HepG2 (cell line): Measurements from ENCODE around the gene ROM1. TPM values are rescaled to one million over a fixed set of nuclear protein-coding genes. Genes with fewer than 3 reads are reported as not detected.

ENCODE experiments used
- AGO1 ChIP-seq: fragments of 200-400 bp; formaldehyde crosslinking; IDR thresholded peaks from 2 replicates; pipeline ENCODE4 v1.6.1; 2017; ENCODE audit warnings: mild to moderate bottlenecking, low read depth, low read length, moderate library complexity; ENCODE audit not compliant: poor library complexity, severe bottlenecking
- ATF7-NPFF ChIP-seq: sonication (generic); formaldehyde crosslinking; IDR thresholded peaks from 2 replicates; pipeline ENCODE4 v1.8.1; 2023; ENCODE audit warnings: mild to moderate bottlenecking, low read depth, missing genetic modification reagents, moderate library complexity
- CCAR2 ChIP-seq: fragments of 200-400 bp; formaldehyde crosslinking; optimal IDR thresholded peaks from 2 replicates; pipeline ENCODE3; 2018; ENCODE audit warnings: low read depth, mild to moderate bottlenecking, low read length, moderate library complexity
- CENPBD1 ChIP-seq: sonication (generic); formaldehyde crosslinking; IDR thresholded peaks from 2 replicates; pipeline ENCODE4 v1.8.0; 2022; ENCODE audit warnings: missing genetic modification reagents, low read depth, mild to moderate bottlenecking, borderline replicate concordance
- HNRNPL ChIP-seq: fragments of 200-400 bp; formaldehyde crosslinking; IDR thresholded peaks from 2 replicates; pipeline ENCODE4 v1.6.1; 2017; ENCODE audit warnings: mild to moderate bottlenecking, low read depth, low read length
- IKZF5 ChIP-seq: IDR thresholded peaks from 2 replicates; pipeline ENCODE4 v1.6.1; 2018; ENCODE audit warnings: missing genetic modification reagents, mild to moderate bottlenecking, missing compliant biosample characterization
- MED13 ChIP-seq: sonication (generic); formaldehyde crosslinking; IDR thresholded peaks from 2 replicates; pipeline ENCODE4 v1.5.0; 2020; ENCODE audit warnings: missing genetic modification reagents
- MEIS1 ChIP-seq: sonication (generic); formaldehyde crosslinking; IDR thresholded peaks from 2 replicates; pipeline ENCODE4 v1.9.0; 2021; ENCODE audit warnings: mild to moderate bottlenecking, missing genetic modification reagents, moderate library complexity, borderline replicate concordance
- MTA3 ChIP-seq: sonication (generic); formaldehyde crosslinking; IDR thresholded peaks from 2 replicates; pipeline ENCODE4 v1.4.0; 2020; ENCODE audit warnings: missing genetic modification reagents
- MXD1 ChIP-seq: sonication (generic); formaldehyde crosslinking; IDR thresholded peaks from 2 replicates; pipeline ENCODE4 v1.4.0; 2020; ENCODE audit warnings: mild to moderate bottlenecking, missing genetic modification reagents
- NFKB2 ChIP-seq: sonication (generic); formaldehyde crosslinking; IDR thresholded peaks from 2 replicates; pipeline ENCODE4 v1.4.0; 2020; ENCODE audit warnings: missing genetic modification reagents, borderline replicate concordance
- NFRKB ChIP-seq: fragments of 450-650 bp; IDR thresholded peaks from 2 replicates; pipeline ENCODE4 v1.6.1; 2017
- PATZ1 ChIP-seq: sonication (generic); formaldehyde crosslinking; IDR thresholded peaks from 2 replicates; pipeline ENCODE4 v1.4.0; 2020; ENCODE audit warnings: missing genetic modification reagents
- SP1 ChIP-seq, 2 experiments: fragments of 450-650 bp in 1 of 2; sonication (generic) in 1 of 2; formaldehyde crosslinking in 1 of 2; IDR thresholded peaks; 2 replicates each; pipeline versions ENCODE4 v1.4.0 to v1.6.1; 2016 to 2020; ENCODE audit warnings: missing genetic modification reagents in 1 of 2
- TAF15 ChIP-seq: fragments of 200-400 bp; formaldehyde crosslinking; IDR thresholded peaks from one replicate; pipeline ENCODE4 v1.6.1; 2018; ENCODE audit warnings: mild to moderate bottlenecking, low read depth, low read length; ENCODE audit not compliant: poor library complexity, severe bottlenecking
- THAP7 ChIP-seq: sonication (generic); formaldehyde crosslinking; IDR thresholded peaks from 2 replicates; pipeline ENCODE4 v1.8.1; 2023; ENCODE audit warnings: mild to moderate bottlenecking, missing genetic modification reagents
- ZFP36 ChIP-seq: fragments of 150-350 bp; IDR thresholded peaks from 2 replicates; pipeline ENCODE4 v1.6.1; 2018; ENCODE audit warnings: borderline replicate concordance, low read length, low read depth; ENCODE audit not compliant: partially characterized antibody
- ZNF280D ChIP-seq: sonication (generic); formaldehyde crosslinking; IDR thresholded peaks from 2 replicates; pipeline ENCODE4 v1.5.1; 2020; ENCODE audit warnings: mild to moderate bottlenecking, missing genetic modification reagents
- ZNF577 ChIP-seq: sonication (generic); formaldehyde crosslinking; IDR thresholded peaks from 2 replicates; pipeline ENCODE4 v1.4.0; 2020; ENCODE audit warnings: mild to moderate bottlenecking, low read depth, missing genetic modification reagents, borderline replicate concordance
- ZNF605 ChIP-seq: sonication (generic); formaldehyde crosslinking; IDR thresholded peaks from 2 replicates; pipeline ENCODE4 v1.8.0; 2022; ENCODE audit warnings: mild to moderate bottlenecking, missing genetic modification reagents
- polyA plus RNA-seq, 8 experiments: library from polyadenylated mRNA; depleted of rRNA in 3 of 8; stranded (reverse) in 7 of 8; unstranded in 1 of 8; fragments of >200 nt; fragmentation: Illumina TruSeq in 4 of 8; extraction: Trizol in 4 of 8; gene quantifications; 2 replicates each; pipeline versions ENCODE4 v1.2.1 to v1.2.3, GENCODE V29; 2011 to 2016; ENCODE audit warnings: low read depth in 4 of 8, missing spikeins in 1 of 8, mixed read lengths in 1 of 8; ENCODE audit not compliant: insufficient read depth in 1 of 8
- total RNA-seq, 5 experiments: library from RNA; depleted of rRNA; stranded (reverse); fragments of >200 nt; fragmentation: Illumina TruSeq; extraction: Trizol; gene quantifications; 2 replicates each; pipeline ENCODE4 v1.2.3, GENCODE V29; 2016; ENCODE audit warnings: low read depth in 1 of 5

Gene ROM1
- total and polyA plus RNA-seq, 2 of the 13 experiments (the other 11 are each of a cell fraction or from before 2014, with no cell fraction given) = 1.2 to 2.4 TPM

- 0 out of 2 replicates have a peak, but pooled peaks have one; percentile 53 for TF ChIP-seq HNRNPL
- no peak for TF ChIP-seq ZNF577 (CRISPR knock-in tag)
- no peak for TF ChIP-seq MED13 (CRISPR knock-in tag)
- no peak for TF ChIP-seq CCAR2
- no peak for TF ChIP-seq CENPBD1 (CRISPR knock-in tag)
- no peak for TF ChIP-seq NFRKB
- no peak; the same call in 1 of the 2 replicates for TF ChIP-seq ZNF280D
- no peak for TF ChIP-seq SP1 (IDR thresholded peaks at IDR 0.05)
- TF ChIP-seq SP1 (CRISPR knock-in tag; IDR thresholded peaks at IDR 0.05) = peak; percentile 36; the same call in 1 of the 2 replicates
- TF ChIP-seq MTA3 (CRISPR knock-in tag) = no peak
- peak; percentile 30; the same call in 1 of the 2 replicates for TF ChIP-seq MXD1
- TF ChIP-seq AGO1 = no peak
- TF ChIP-seq ZFP36 = no peak
- TF ChIP-seq ZNF605 (CRISPR knock-in tag) = peak; percentile 83
- peak; percentile 19 for TF ChIP-seq TAF15
- peak; percentile 83 for TF ChIP-seq PATZ1 (CRISPR knock-in tag)
- TF ChIP-seq NFKB2 (CRISPR knock-in tag) = no peak; the same call in 1 of the 2 replicates
- TF ChIP-seq IKZF5 (CRISPR knock-in tag) = peak; percentile 67; the same call in 1 of the 2 replicates
- TF ChIP-seq ATF7-NPFF (CRISPR knock-in tag) = peak; percentile 23; the same call in 1 of the 2 replicates
- TF ChIP-seq MEIS1 (CRISPR knock-in tag) = no peak
- no peak for TF ChIP-seq THAP7
Measured at GRCh38 chr11:62573592-62574362, 39.3 kb upstream of the ROM1 start, which contains the start of gene EEF1G (continued).
